ENCODE measurements around the gene NADK.
"Not testable (repeated sequence)": the region's sequence is repeated elsewhere in the genome, so short reads cannot be mapped to it uniquely, and the experiment has no call there.

Gene NADK

GRCh38 chr1:1703796-1704195, 74.5 kb downstream of the NADK start:
- no peak for FAIRE-seq

- not testable (repeated sequence) for FAIRE-seq
These were observed 75.8 kb downstream of the NADK start for GRCh38 chr1:1702506-1702905.
